Lower lobe of right lung (tissue), 2 donors: ENCODE results near the gene AGBL1. TPM values are rescaled to one million over a fixed set of nuclear protein-coding genes. Genes with fewer than 3 reads are reported as not detected.

Source experiments
- ATAC-seq, 2 donors: fragments of 200-7000 bp; cut with Tn5 transposase; one replicate each; pipeline ENCODE4 v1.9.1; 2020 to 2022; ENCODE audit warnings: mild to moderate bottlenecking in 2 of 2, moderate library complexity in 2 of 2
- DNase-seq: peaks from one replicate; pipeline ENCODE4 v3.0.0-alpha.2; 2020
- H3K27ac ChIP-seq: fragments of 200-600 bp; one replicate; pipeline ENCODE4 v1.8.0; 2022
- H3K27me3 ChIP-seq: fragments of 200-600 bp; one replicate; pipeline ENCODE4 v1.8.0; 2022; ENCODE audit warnings: low read depth
- H3K36me3 ChIP-seq: fragments of 200-600 bp; one replicate; pipeline ENCODE4 v1.8.0; 2022; ENCODE audit warnings: mild to moderate bottlenecking
- H3K4me1 ChIP-seq: fragments of 200-600 bp; one replicate; pipeline ENCODE4 v1.8.0; 2022
- H3K4me3 ChIP-seq: fragments of 200-600 bp; one replicate; pipeline ENCODE4 v1.8.0; 2022; ENCODE audit warnings: mild to moderate bottlenecking
- H3K9me3 ChIP-seq: fragments of 200-600 bp; one replicate; pipeline ENCODE4 v1.8.0; 2022
- CTCF ChIP-seq: fragments of 200-600 bp; IDR thresholded peaks from one replicate; pipeline ENCODE4 v1.8.0; 2022; ENCODE audit warnings: antibody characterized with exemption, mild to moderate bottlenecking
- intact Hi-C: fragments of 100-400 bp; cut with DNase I; formaldehyde crosslinking; loops from one replicate; pipeline ENCODE4 v1.11.0; 2022
- total RNA-seq: library from RNA; stranded (reverse); fragmentation: NEBNext Ultra II Directional; extraction: Animal tissue kit (Norgen Biotek cat#: 25700); gene quantifications from one replicate; pipeline ENCODE4 v1.2.1, GENCODE V29; 2021
- donor health status: DM: no; HTN: yes; CAD: no; lungs with severe emphysema.

The AGBL1 gene
- total RNA-seq, 1 donor from 2014 or later: 12.0 TPM

GRCh38 chr15:86649277-86649676, 569.6 kb downstream of the AGBL1 start:
- intact Hi-C loops: no loop called here
- no peak for ATAC-seq

GRCh38 chr15:86650094-86650493, 570.4 kb downstream of the AGBL1 start:
- H3K9me3 ChIP-seq: no peaks in the 10 kb centered on the region
- TF ChIP-seq CTCF: no peak
- H3K4me3 ChIP-seq: no peak overlapping the region
- ATAC-seq (no peak), DNase-seq (no peak)
- H3K27ac ChIP-seq: no peak overlapping the region
- H3K36me3 ChIP-seq: no peaks in the 10 kb centered on the region
- H3K27me3 ChIP-seq: no peaks in the 10 kb centered on the region
- no peaks in the 10 kb centered on the region for H3K4me1 ChIP-seq
- intact Hi-C loops: no loop called here

More at GRCh38 chr15:86649277-86649676, 569.6 kb downstream of the AGBL1 start:
- no peak overlapping the region for H3K4me3 ChIP-seq
- H3K4me1 ChIP-seq: no peaks in the 10 kb centered on the region
- no peak overlapping the region for H3K27ac ChIP-seq
- no peak for TF ChIP-seq CTCF
- H3K36me3 ChIP-seq: no peaks in the 10 kb centered on the region
- no peaks in the 10 kb centered on the region for H3K27me3 ChIP-seq
- no peaks in the 10 kb centered on the region for H3K9me3 ChIP-seq
- DNase-seq: no peak

- intact Hi-C loops: no loop called here
- H3K9me3 ChIP-seq: no peaks in the 10 kb centered on the region
- no peak for ATAC-seq
These were observed 573.9 kb downstream of the AGBL1 start for GRCh38 chr15:86653344-86654197.

GRCh38 chr15:86654501-86654900, 574.8 kb downstream of the AGBL1 start:
- no peak for DNase-seq
- intact Hi-C loops: no loop called here
- no peak for TF ChIP-seq CTCF
- no peaks in the 10 kb centered on the region for H3K27me3 ChIP-seq
- no peak overlapping the region for H3K27ac ChIP-seq
- no peaks in the 10 kb centered on the region for H3K36me3 ChIP-seq
- H3K4me3 ChIP-seq: no peak overlapping the region
- no peaks in the 10 kb centered on the region for H3K9me3 ChIP-seq
- no peaks in the 10 kb centered on the region for H3K4me1 ChIP-seq
- ATAC-seq: no peak

More at GRCh38 chr15:86653344-86654197, 573.9 kb downstream of the AGBL1 start:
- H3K27me3 ChIP-seq: no peaks in the 10 kb centered on the region
- no peak overlapping the region for H3K4me3 ChIP-seq
- no peak for TF ChIP-seq CTCF
- H3K27ac ChIP-seq: no peak overlapping the region
- no peak for DNase-seq
- no peaks in the 10 kb centered on the region for H3K4me1 ChIP-seq
- no peaks in the 10 kb centered on the region for H3K36me3 ChIP-seq

- no peak for TF ChIP-seq CTCF
- ATAC-seq (no peak), DNase-seq (no peak)
- intact Hi-C loops: no loop called here
- H3K9me3 ChIP-seq: no peaks in the 10 kb centered on the region
- H3K27ac ChIP-seq: no peak overlapping the region
- H3K36me3 ChIP-seq: no peaks in the 10 kb centered on the region
- no peaks in the 10 kb centered on the region for H3K4me1 ChIP-seq
- no peaks in the 10 kb centered on the region for H3K27me3 ChIP-seq
- no peak overlapping the region for H3K4me3 ChIP-seq
These were observed 577.6 kb downstream of the AGBL1 start for GRCh38 chr15:86657305-86657704.
